Measurements from ENCODE around the gene SMIM1. TPM values are rescaled to one million over a fixed set of nuclear protein-coding genes. Genes with fewer than 3 reads are reported as not detected.

SMIM1 gene
- polyA plus RNA-seq, 3 donors: 1.1 to 2.7 (median 1.4) TPM

DNA sequence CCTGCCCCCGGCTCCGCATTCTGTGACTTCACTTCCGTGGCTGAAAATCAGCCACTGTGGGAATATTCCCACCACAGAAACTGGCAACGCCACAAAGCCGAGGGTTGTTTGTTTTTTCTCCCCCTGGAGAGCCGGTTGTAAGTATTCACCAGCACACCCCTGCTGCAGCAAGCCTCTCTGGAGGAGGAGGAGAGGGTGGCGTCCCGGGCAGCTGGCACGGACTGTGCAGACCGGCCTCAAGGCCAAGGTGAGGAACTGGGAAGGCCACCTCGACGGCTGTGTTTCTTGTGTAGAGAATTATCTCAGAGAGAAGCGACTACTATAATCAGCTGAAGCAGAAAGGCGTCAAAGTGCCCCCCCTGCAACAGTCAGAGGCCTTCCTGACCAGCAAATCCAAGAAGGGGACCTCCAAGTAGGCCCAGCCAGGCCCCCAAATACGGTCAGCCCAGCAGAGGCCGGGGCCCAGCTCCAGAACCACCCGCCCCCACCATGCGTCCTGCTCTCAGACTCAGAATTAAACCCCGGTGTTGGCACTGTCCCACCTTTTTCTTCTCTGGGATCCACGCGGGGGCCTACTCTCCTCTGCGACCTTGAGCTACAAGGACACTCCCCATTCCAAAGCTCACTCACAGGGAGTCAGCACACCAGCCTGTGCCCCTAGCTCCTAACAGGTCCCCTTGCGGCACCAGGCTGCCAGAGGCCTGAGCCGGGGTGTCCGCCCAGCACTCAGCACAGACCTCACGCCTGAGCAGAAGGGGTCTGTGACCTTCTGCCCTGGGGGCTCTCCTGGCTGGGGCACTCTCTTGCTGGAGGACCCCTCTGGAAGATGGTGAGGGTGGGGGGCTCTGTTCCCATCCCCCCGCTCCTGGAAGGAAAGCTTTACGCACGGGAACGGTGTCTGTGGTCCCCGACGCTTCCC, 1.2 kb upstream of the SMIM1 start:
- Histone ChIP-seq H3K4me2 (replicated peaks; ENCODE audit: extremely low read depth, low read length, poor library complexity, severe bottlenecking) (peak overlapping the region; percentile 92), H3K79me2 (ENCODE audit: insufficient read depth, low read length) (no peaks in the 10 kb centered on the region), H3K9me3 (replicated peaks in 1 of 2; ENCODE audit: control insufficient read depth in 1 of 2, insufficient read depth in 1 of 2, low read length in 2 of 2) (no peaks in the 10 kb centered on the region), H3K9ac (ENCODE audit: insufficient read depth, low read length, poor library complexity, severe bottlenecking) (peak overlapping the region; percentile 54), H2AFZ (ENCODE audit: insufficient read depth, low read depth, low read length, poor library complexity, severe bottlenecking) (peak overlapping the region; percentile 72), H3K36me3 (replicated peaks in 1 of 2; ENCODE audit: control insufficient read depth in 1 of 2, insufficient read depth in 2 of 2, low read length in 2 of 2) (no peaks in the 10 kb centered on the region), H4K20me1 (ENCODE audit: insufficient read depth, low read length) (no peaks in the 10 kb centered on the region), H3K4me3 (replicated peaks in 1 of 3; ENCODE audit: low read depth in 2 of 3, low read length in 3 of 3) (peak overlapping the region in 2 of 3 experiments; percentile 29 to 78), H3K4me1 (ENCODE audit: control insufficient read depth in 1 of 2, insufficient read depth in 2 of 2, low read length in 2 of 2) (peaks cover 19 to 32% of the 10 kb centered on the region in 2 donors), H3K27ac (ENCODE audit: low read depth in 1 of 2, low read length in 2 of 2) (no peak overlapping the region), H3K27me3 (ENCODE audit: control insufficient read depth in 2 of 2, insufficient read depth in 2 of 2, low read length in 2 of 2) (peaks cover 0 to 27% of the 10 kb centered on the region in 2 donors)
- intact Hi-C loops (cut with micrococcal nuclease): loop anchor here (5.0 to 10.0 kb wide), 3 partner anchors 131 to 147 kb away; partner anchors contain the start of genes C1orf174 (in 2 of the 2) and TPRG1L (in 1 of the 2)
- TF ChIP-seq, protein P1, sequence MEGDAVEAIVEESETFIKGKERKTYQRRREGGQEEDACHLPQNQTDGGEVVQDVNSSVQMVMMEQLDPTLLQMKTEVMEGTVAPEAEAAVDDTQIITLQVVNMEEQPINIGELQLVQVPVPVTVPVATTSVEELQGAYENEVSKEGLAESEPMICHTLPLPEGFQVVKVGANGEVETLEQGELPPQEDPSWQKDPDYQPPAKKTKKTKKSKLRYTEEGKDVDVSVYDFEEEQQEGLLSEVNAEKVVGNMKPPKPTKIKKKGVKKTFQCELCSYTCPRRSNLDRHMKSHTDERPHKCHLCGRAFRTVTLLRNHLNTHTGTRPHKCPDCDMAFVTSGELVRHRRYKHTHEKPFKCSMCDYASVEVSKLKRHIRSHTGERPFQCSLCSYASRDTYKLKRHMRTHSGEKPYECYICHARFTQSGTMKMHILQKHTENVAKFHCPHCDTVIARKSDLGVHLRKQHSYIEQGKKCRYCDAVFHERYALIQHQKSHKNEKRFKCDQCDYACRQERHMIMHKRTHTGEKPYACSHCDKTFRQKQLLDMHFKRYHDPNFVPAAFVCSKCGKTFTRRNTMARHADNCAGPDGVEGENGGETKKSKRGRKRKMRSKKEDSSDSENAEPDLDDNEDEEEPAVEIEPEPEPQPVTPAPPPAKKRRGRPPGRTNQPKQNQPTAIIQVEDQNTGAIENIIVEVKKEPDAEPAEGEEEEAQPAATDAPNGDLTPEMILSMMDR (IDR thresholded peaks at IDR 0.05): no peak
- Mint-ChIP-seq H3K9me3 (peaks cover 0 to 3% (median 0%) of the 10 kb centered on the region in 7 donors), H3K27me3 (ENCODE audit: low read depth in 3 of 3) (peaks cover 17 to 43% (median 19%) of the 10 kb centered on the region in 3 donors), H3K36me3 (no peaks in the 10 kb centered on the region), H3K4me1 (peaks cover 20% of the 10 kb centered on the region), H3K4me3 (peak overlapping the region; percentile 68 to 75), H3K27ac (peak overlapping the region in 1 of 7 donors; percentile 12)
- DNase-seq: no peak
- 89% methylated on average over 12 of the region's 32 CpGs for WGBS (ENCODE audit: insufficient coverage)

DNA sequence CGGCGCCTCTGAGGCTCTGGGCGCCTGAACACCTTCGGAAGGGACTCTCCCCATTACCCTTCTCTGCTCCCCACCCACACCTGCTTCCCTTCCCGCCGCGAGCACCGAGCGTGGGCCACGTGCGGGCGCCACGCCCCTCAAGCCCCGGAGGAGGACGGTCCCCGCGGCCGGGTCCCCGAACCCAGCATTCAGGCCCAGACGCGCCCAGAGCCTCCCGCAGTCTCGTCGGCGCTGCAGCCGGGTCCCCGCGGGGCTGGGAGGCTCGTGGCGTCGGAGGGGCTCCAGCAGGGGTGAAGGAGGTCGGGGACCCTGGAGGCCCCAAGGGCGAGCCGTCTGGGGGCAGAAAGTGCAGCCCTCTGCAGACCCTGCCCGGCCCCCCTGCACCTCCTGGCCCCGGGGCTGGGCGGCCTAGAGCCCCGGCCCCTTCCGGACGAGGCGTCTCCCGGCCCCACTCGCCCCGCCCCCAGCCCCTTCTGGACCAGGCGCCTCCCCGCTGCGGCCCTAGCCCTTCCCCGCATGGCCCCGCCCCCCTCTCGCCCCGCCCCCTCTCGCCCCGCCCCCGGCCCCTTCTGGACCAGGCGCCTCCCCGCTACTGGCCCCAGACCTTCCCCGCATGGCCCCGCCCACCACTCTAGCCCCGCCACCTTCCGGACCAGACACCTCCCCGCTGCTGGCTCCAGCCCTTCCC, 378 bp upstream of the SMIM1 start:
- H4K20me1 ChIP-seq (ENCODE audit: insufficient read depth, low read length): no peaks in the 10 kb centered on the region
- H3K4me3 ChIP-seq (replicated peaks in 1 of 3; ENCODE audit: low read depth in 2 of 3, low read length in 3 of 3): peak overlapping the region; percentile 29 to 78 (median 48)
- TF ChIP-seq, protein P1 (IDR thresholded peaks at IDR 0.05): no peak
- no peaks in the 10 kb centered on the region for H3K36me3 ChIP-seq (replicated peaks in 1 of 2; ENCODE audit: control insufficient read depth in 1 of 2, insufficient read depth in 2 of 2, low read length in 2 of 2)
- Mint-ChIP-seq H3K4me1 (peaks cover 20% of the 10 kb centered on the region), H3K4me3 (peak overlapping the region; percentile 68 to 75), H3K27ac (no peak overlapping the region), H3K27me3 (ENCODE audit: low read depth in 3 of 3) (peaks cover 17 to 40% (median 19%) of the 10 kb centered on the region in 3 donors), H3K36me3 (no peaks in the 10 kb centered on the region), H3K9me3 (peaks cover 0 to 3% (median 0%) of the 10 kb centered on the region in 7 donors)
- intact Hi-C loops (cut with micrococcal nuclease): loop anchor here (5.0 to 10.0 kb wide), 3 partner anchors 130 to 147 kb away; partner anchors contain the start of genes C1orf174 (in 2 of the 2) and TPRG1L (in 1 of the 2)
- WGBS (ENCODE audit: insufficient coverage): under 1% methylated on average over 40 of the region's 61 CpGs
- peak overlapping the region; percentile 54 for H3K9ac ChIP-seq (ENCODE audit: insufficient read depth, low read length, poor library complexity, severe bottlenecking)
- H3K27ac ChIP-seq (ENCODE audit: low read depth in 1 of 2, low read length in 2 of 2): no peak overlapping the region
- peak; percentile 67 to 80 (median 74) for DNase-seq
- H2AFZ ChIP-seq (ENCODE audit: insufficient read depth, low read depth, low read length, poor library complexity, severe bottlenecking): peak overlapping the region; percentile 83
- peak overlapping the region; percentile 92 for H3K4me2 ChIP-seq (replicated peaks; ENCODE audit: extremely low read depth, low read length, poor library complexity, severe bottlenecking)
- peaks cover 19 to 32% of the 10 kb centered on the region in 2 donors for H3K4me1 ChIP-seq (ENCODE audit: control insufficient read depth in 1 of 2, insufficient read depth in 2 of 2, low read length in 2 of 2)
- no peaks in the 10 kb centered on the region for H3K79me2 ChIP-seq (ENCODE audit: insufficient read depth, low read length)
- peaks cover 0 to 27% of the 10 kb centered on the region in 2 donors for H3K27me3 ChIP-seq (ENCODE audit: control insufficient read depth in 2 of 2, insufficient read depth in 2 of 2, low read length in 2 of 2)
- H3K9me3 ChIP-seq (replicated peaks in 1 of 2; ENCODE audit: control insufficient read depth in 1 of 2, insufficient read depth in 1 of 2, low read length in 2 of 2): no peaks in the 10 kb centered on the region
